Measurements from ENCODE around the gene FANCC. TPM values are rescaled to one million over a fixed set of nuclear protein-coding genes. Genes with fewer than 3 reads are reported as not detected.

FANCC gene
- total and polyA plus RNA-seq, 4 donors, result 8.3 to 32.4 (median 11.5) TPM

DNA sequence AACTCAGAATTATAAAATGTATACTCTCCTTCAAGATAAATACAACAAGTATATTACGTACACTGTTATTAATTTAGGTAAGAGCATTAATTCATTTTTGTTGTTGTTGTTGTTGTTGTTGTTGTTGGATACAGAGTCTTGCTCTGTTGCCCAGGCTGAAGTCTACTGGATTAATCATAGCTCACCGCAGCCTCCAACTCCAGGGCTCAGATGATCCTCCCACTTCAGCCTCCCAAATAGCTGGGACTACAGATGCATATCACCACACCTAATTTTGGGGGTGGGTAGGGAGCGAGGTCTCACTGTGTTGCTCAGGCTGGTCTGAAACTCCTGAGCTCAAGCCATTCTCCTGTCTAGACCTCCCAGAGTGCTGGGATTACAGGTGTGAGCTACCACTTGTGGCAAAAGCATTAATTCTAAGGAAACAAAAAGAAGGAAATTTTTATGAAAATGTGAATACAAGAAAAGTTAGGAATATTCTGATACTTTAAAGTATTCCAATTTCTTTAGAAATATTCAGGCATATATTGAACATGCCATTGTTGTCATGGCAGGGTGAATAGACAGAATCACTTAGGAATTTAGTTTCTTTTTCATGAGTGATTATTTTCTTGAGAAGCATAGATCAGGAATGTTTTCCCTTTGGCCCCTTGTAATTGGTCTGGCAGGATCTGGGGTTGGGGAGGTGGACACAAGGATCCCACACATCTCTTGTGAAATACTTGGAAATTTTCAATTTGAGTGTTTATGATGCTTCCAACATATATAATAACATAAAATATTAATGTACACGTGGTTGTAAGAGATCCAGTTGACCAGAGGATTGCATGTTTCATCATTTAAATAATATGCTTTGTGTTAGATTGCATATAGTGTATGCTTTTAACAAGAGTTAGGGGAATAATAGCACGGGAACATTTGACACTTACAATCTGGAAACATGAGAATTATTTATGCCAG, 263.6 kb downstream of the FANCC start:
- Histone ChIP-seq H3K27me3 (ENCODE audit: control insufficient read depth in 4 of 4, insufficient read depth in 4 of 4, low read length in 3 of 4) (no peaks in the 10 kb centered on the region), H3K36me3 (ENCODE audit: control insufficient read depth in 4 of 4, insufficient read depth in 3 of 4, low read depth in 1 of 4, low read length in 3 of 4) (peaks cover 1 to 30% (median 10%) of the 10 kb centered on the region in 4 donors), H3K9ac (ENCODE audit: low read depth in 1 of 2, low read length in 2 of 2) (no peak overlapping the region), H3K4me1 (ENCODE audit: control insufficient read depth in 4 of 4, insufficient read depth in 4 of 4, low read length in 3 of 4) (peaks cover 2 to 56% (median 49%) of the 10 kb centered on the region in 4 donors), H3K27ac (ENCODE audit: low read depth in 1 of 2, low read length in 2 of 2) (peak overlapping the region in 1 of 2 donors; percentile 27), H3K9me3 (ENCODE audit: control insufficient read depth in 4 of 4, low read length in 3 of 4) (no peaks in the 10 kb centered on the region), H3K4me3 (ENCODE audit: low read depth in 1 of 3, low read length in 3 of 3) (no peak overlapping the region)
- 89% methylated on average over 5 of the region's 5 CpGs for WGBS
- TF ChIP-seq ZBTB33 (IDR thresholded peaks at IDR 0.05) (no peak), YY1 (IDR thresholded peaks at IDR 0.05) (no peak), GABPA (IDR thresholded peaks at IDR 0.05 in 1 of 2, conservative IDR thresholded peaks at IDR 0.05 in 1 of 2) (no peak), TAF1 (conservative IDR thresholded peaks at IDR 0.05) (no peak), REST (IDR thresholded peaks at IDR 0.05) (no peak), HNF4A (conservative IDR thresholded peaks at IDR 0.05) (no peak), JUND (IDR thresholded peaks at IDR 0.05) (no peak), EGR1 (IDR thresholded peaks at IDR 0.05; ENCODE audit: low read depth in 2 of 2) (no peak), RAD21 (IDR thresholded peaks at IDR 0.05) (no peak), SP1 (IDR thresholded peaks at IDR 0.05) (no peak), NR2F2 (IDR thresholded peaks at IDR 0.05) (no peak), FOXA1 (IDR thresholded peaks at IDR 0.05) (no peak), HNF4G (IDR thresholded peaks at IDR 0.05) (no peak), CTCF (IDR thresholded peaks at IDR 0.05; ENCODE audit: low read depth, low read length, missing input control) (no peak), FOXA2 (IDR thresholded peaks at IDR 0.05) (no peak), RXRA (IDR thresholded peaks at IDR 0.05) (no peak)
- TF ChIP-seq, protein P1, sequence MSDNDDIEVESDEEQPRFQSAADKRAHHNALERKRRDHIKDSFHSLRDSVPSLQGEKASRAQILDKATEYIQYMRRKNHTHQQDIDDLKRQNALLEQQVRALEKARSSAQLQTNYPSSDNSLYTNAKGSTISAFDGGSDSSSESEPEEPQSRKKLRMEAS (IDR thresholded peaks at IDR 0.05), result no peak
- TF ChIP-seq, protein P2, sequence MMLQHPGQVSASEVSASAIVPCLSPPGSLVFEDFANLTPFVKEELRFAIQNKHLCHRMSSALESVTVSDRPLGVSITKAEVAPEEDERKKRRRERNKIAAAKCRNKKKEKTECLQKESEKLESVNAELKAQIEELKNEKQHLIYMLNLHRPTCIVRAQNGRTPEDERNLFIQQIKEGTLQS (IDR thresholded peaks at IDR 0.05), result no peak
- DNase-seq (ENCODE audit: low spot score), result no peak

All from liver (tissue), 9 donors.